Measurements from ENCODE around the gene EVA1C. TPM values are rescaled to one million over a fixed set of nuclear protein-coding genes. Genes with fewer than 3 reads are reported as not detected.

Gene EVA1C
- total RNA-seq, 1 donor from 2014 or later, result 1.2 TPM

GRCh38 chr21:32418146-32418545 lies 5.6 kb downstream of the EVA1C start:
- H3K4me1 Mint-ChIP-seq, result peaks cover 29% of the 10 kb centered on the region
- H3F3A ChIP-seq (ENCODE audit: low read depth), result peaks cover 28% of the 10 kb centered on the region
- DNase-seq (ENCODE audit: low spot score), result no peak
- H3K27ac Mint-ChIP-seq, result no peak overlapping the region
- peaks cover 26% of the 10 kb centered on the region for H3K27me3 Mint-ChIP-seq (ENCODE audit: insufficient read depth, low read depth)
- H3K79me2 ChIP-seq (ENCODE audit: low read depth), result no peaks in the 10 kb centered on the region
- no peaks in the 10 kb centered on the region for H3K36me3 ChIP-seq
- H3K4me2 ChIP-seq, result no peak overlapping the region
- peaks cover 6% of the 10 kb centered on the region for H3K9me3 Mint-ChIP-seq
- peaks cover 4% of the 10 kb centered on the region for H4K20me1 ChIP-seq (ENCODE audit: low read depth)
- no peak overlapping the region for H3K4me3 Mint-ChIP-seq
- no peak overlapping the region for H3K4me3 ChIP-seq
- H2AFZ ChIP-seq (replicated peaks), result no peak overlapping the region
- H3K27ac ChIP-seq, result no peak overlapping the region
- peaks cover 21% of the 10 kb centered on the region for H3K4me1 ChIP-seq
- H3K9me3 ChIP-seq (ENCODE audit: low read depth), result no peaks in the 10 kb centered on the region
- TF ChIP-seq EZH2phosphoT487 (IDR thresholded peaks at IDR 0.05), result no peak
- no peak for TF ChIP-seq EZH2 (IDR thresholded peaks at IDR 0.05)
- no peak for TF ChIP-seq CTCF (IDR thresholded peaks at IDR 0.05)
- no peak overlapping the region for H3K9ac ChIP-seq
- H3K27me3 ChIP-seq, result peaks cover 27% of the 10 kb centered on the region
- peaks cover 2% of the 10 kb centered on the region for H3K36me3 Mint-ChIP-seq

- H3K4me1 Mint-ChIP-seq, result peaks cover 15% of the 10 kb centered on the region
- Histone ChIP-seq H3K9ac (no peak overlapping the region), H3K4me1 (no peaks in the 10 kb centered on the region), H3K9me3 (ENCODE audit: low read depth) (no peaks in the 10 kb centered on the region), H3K27me3 (no peaks in the 10 kb centered on the region), H4K20me1 (ENCODE audit: low read depth) (no peaks in the 10 kb centered on the region), H3F3A (ENCODE audit: low read depth) (no peaks in the 10 kb centered on the region), H3K27ac (no peak overlapping the region), H3K79me2 (ENCODE audit: low read depth) (no peaks in the 10 kb centered on the region), H3K4me3 (no peak overlapping the region), H2AFZ (replicated peaks) (no peak overlapping the region), H3K4me2 (no peak overlapping the region), H3K36me3 (no peaks in the 10 kb centered on the region)
- TF ChIP-seq CTCF (IDR thresholded peaks at IDR 0.05) (no peak), EZH2 (IDR thresholded peaks at IDR 0.05) (no peak), EZH2phosphoT487 (IDR thresholded peaks at IDR 0.05) (no peak)
- H3K9me3 Mint-ChIP-seq, result peaks cover 7% of the 10 kb centered on the region
- H3K27me3 Mint-ChIP-seq (ENCODE audit: insufficient read depth, low read depth), result peaks cover 11% of the 10 kb centered on the region
- no peak overlapping the region for H3K4me3 Mint-ChIP-seq
- no peak overlapping the region for H3K27ac Mint-ChIP-seq
- no peak for DNase-seq (ENCODE audit: low spot score)
- H3K36me3 Mint-ChIP-seq, result peaks cover 2% of the 10 kb centered on the region
These were observed 9.6 kb downstream of the EVA1C start for GRCh38 chr21:32422064-32422463.

GRCh38 chr21:32423320-32424190 lies 11.0 kb downstream of the EVA1C start:
- no peak for DNase-seq (ENCODE audit: low spot score)
- H4K20me1 ChIP-seq (ENCODE audit: low read depth), result no peaks in the 10 kb centered on the region
- no peaks in the 10 kb centered on the region for H3K27me3 ChIP-seq
- no peaks in the 10 kb centered on the region for H3K4me1 ChIP-seq
- Mint-ChIP-seq H3K27me3 (ENCODE audit: insufficient read depth, low read depth) (peaks cover 8% of the 10 kb centered on the region), H3K27ac (no peak overlapping the region), H3K4me1 (peaks cover 10% of the 10 kb centered on the region), H3K36me3 (peaks cover 2% of the 10 kb centered on the region), H3K4me3 (no peak overlapping the region), H3K9me3 (peaks cover 7% of the 10 kb centered on the region)
- H3K36me3 ChIP-seq, result no peaks in the 10 kb centered on the region
- H3K9ac ChIP-seq, result no peak overlapping the region
- H3K79me2 ChIP-seq (ENCODE audit: low read depth), result no peaks in the 10 kb centered on the region
- no peaks in the 10 kb centered on the region for H3K9me3 ChIP-seq (ENCODE audit: low read depth)
- TF ChIP-seq CTCF (IDR thresholded peaks at IDR 0.05) (no peak), EZH2phosphoT487 (IDR thresholded peaks at IDR 0.05) (no peak), EZH2 (IDR thresholded peaks at IDR 0.05) (no peak)
- no peak overlapping the region for H3K4me2 ChIP-seq
- H2AFZ ChIP-seq (replicated peaks), result no peak overlapping the region
- no peaks in the 10 kb centered on the region for H3F3A ChIP-seq (ENCODE audit: low read depth)
- H3K27ac ChIP-seq, result no peak overlapping the region
- H3K4me3 ChIP-seq, result no peak overlapping the region

Measured in neural progenitor cell (in vitro differentiated cells).